Suprapubic skin (tissue), 4 donors: ENCODE measurements around the gene ST6GAL1. TPM values are rescaled to one million over a fixed set of nuclear protein-coding genes. Genes with fewer than 3 reads are reported as not detected.
A peak's percentile ranks its signal among the peaks of the same experiment; 100 is the strongest.

Source experiments
- DNase-seq, 2 donors: peaks; one replicate each; pipeline ENCODE4 v3.0.0-alpha.2; 2019; ENCODE audit warnings: low spot score in 2 of 2
- H3K27ac ChIP-seq: fragments of 200-600 bp; sonication (generic); one replicate; pipeline ENCODE4 v1.5.1; 2019
- H3K27me3 ChIP-seq: fragments of 200-600 bp; sonication (generic); one replicate; pipeline ENCODE4 v1.5.1; 2019
- H3K36me3 ChIP-seq: fragments of 200-600 bp; sonication (generic); one replicate; pipeline ENCODE4 v1.5.1; 2019
- H3K4me1 ChIP-seq: fragments of 200-600 bp; sonication (generic); one replicate; pipeline ENCODE4 v1.5.1; 2019
- H3K4me3 ChIP-seq: fragments of 200-600 bp; sonication (generic); one replicate; pipeline ENCODE4 v1.5.1; 2019; ENCODE audit warnings: mild to moderate bottlenecking
- H3K9me3 ChIP-seq: fragments of 200-600 bp; sonication (generic); one replicate; pipeline ENCODE4 v1.5.1; 2019
- EP300 ChIP-seq: sonication (generic); formaldehyde crosslinking; IDR thresholded peaks from one replicate; pipeline ENCODE4 v1.6.1; 2017; ENCODE audit warnings: antibody characterized with exemption
- POLR2A ChIP-seq, 2 donors: fragments of 450-650 bp; IDR thresholded peaks; one replicate each; pipeline ENCODE4 v1.6.1; 2017; ENCODE audit warnings: antibody characterized with exemption in 2 of 2, mild to moderate bottlenecking in 2 of 2, moderate library complexity in 2 of 2
- POLR2AphosphoS5 ChIP-seq, 3 donors: sonication (generic); formaldehyde crosslinking; IDR thresholded peaks; one replicate each; pipeline ENCODE4 v1.6.1; 2017; ENCODE audit warnings: antibody characterized with exemption in 3 of 3
- WGBS: methylation state at CpG from one replicate; pipeline ENCODE4 v1.1.5; 2018; 5-methylcytosine and 5-hydroxymethylcytosine counted together
- total RNA-seq, 4 donors: library from RNA; depleted of rRNA; stranded (reverse); fragments of >200 nt; gene quantifications; one replicate each; pipeline ENCODE4 v1.1.0, GENCODE V29; 2016
- TF ChIP-seq, protein P1 (sequence below), 2 donors: fragments of 200-600 bp in 1 of 2; fragments of 450-650 bp in 1 of 2; sonication (generic) in 1 of 2; IDR thresholded peaks; one replicate each; pipeline ENCODE4 v1.5.1; 2016 to 2019; ENCODE audit warnings: antibody characterized with exemption in 2 of 2, mild to moderate bottlenecking in 1 of 2, moderate library complexity in 1 of 2

Gene ST6GAL1
- total RNA-seq, 4 donors from 2014 or later, result 23.9 to 42.2 (median 31.9) TPM

DNA sequence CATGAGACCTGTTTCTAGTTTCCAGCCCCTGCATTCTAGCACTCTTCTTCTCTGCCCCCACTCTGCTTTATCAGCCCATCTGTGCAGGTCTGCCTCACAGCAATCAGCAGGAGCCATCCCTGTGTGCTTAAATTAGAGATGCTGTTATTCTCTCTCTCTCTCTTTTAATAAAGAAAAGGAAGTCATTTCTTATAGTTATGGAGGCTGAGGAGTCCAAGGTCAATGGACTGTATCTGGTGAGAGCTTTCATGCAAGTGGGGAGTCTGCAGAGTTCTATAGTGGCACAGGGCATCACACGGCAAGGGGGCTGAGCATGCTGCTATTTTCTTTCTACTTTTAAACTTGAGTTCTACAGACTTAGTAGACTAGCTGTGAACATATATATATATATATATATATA lies 4.5 kb upstream of the ST6GAL1 start:
- 100% methylated on average over 1 of the region's 1 CpG for WGBS
- Histone ChIP-seq H3K27ac (no peak overlapping the region), H3K4me3 (no peak overlapping the region), H3K4me1 (peaks cover 22% of the 10 kb centered on the region), H3K9me3 (no peaks in the 10 kb centered on the region), H3K36me3 (no peaks in the 10 kb centered on the region), H3K27me3 (no peaks in the 10 kb centered on the region)
- TF ChIP-seq POLR2A (IDR thresholded peaks at IDR 0.05), result no peak
- TF ChIP-seq, protein P1, sequence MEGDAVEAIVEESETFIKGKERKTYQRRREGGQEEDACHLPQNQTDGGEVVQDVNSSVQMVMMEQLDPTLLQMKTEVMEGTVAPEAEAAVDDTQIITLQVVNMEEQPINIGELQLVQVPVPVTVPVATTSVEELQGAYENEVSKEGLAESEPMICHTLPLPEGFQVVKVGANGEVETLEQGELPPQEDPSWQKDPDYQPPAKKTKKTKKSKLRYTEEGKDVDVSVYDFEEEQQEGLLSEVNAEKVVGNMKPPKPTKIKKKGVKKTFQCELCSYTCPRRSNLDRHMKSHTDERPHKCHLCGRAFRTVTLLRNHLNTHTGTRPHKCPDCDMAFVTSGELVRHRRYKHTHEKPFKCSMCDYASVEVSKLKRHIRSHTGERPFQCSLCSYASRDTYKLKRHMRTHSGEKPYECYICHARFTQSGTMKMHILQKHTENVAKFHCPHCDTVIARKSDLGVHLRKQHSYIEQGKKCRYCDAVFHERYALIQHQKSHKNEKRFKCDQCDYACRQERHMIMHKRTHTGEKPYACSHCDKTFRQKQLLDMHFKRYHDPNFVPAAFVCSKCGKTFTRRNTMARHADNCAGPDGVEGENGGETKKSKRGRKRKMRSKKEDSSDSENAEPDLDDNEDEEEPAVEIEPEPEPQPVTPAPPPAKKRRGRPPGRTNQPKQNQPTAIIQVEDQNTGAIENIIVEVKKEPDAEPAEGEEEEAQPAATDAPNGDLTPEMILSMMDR (IDR thresholded peaks at IDR 0.05), result no peak
- TF ChIP-seq EP300, result no peak
- TF ChIP-seq POLR2AphosphoS5 (IDR thresholded peaks at IDR 0.05), result no peak
- DNase-seq, result no peak

- no peak for DNase-seq
- no peaks in the 10 kb centered on the region for H3K9me3 ChIP-seq
- H3K4me3 ChIP-seq, result peak overlapping the region; percentile 88
- TF ChIP-seq POLR2AphosphoS5 (IDR thresholded peaks at IDR 0.05), result no peak
- TF ChIP-seq POLR2A (IDR thresholded peaks at IDR 0.05), result no peak
- TF ChIP-seq, protein P1 (IDR thresholded peaks at IDR 0.05), result no peak
- no peak for TF ChIP-seq EP300
- no peaks in the 10 kb centered on the region for H3K27me3 ChIP-seq
- peaks cover 42% of the 10 kb centered on the region for H3K4me1 ChIP-seq
- no peaks in the 10 kb centered on the region for H3K36me3 ChIP-seq
- H3K27ac ChIP-seq, result peak overlapping the region; percentile 85
- 72% methylated on average over 5 of the region's 5 CpGs for WGBS
These were observed 1.1 kb upstream of the ST6GAL1 start for GRCh38 chr3:186929186-186929585.

DNA sequence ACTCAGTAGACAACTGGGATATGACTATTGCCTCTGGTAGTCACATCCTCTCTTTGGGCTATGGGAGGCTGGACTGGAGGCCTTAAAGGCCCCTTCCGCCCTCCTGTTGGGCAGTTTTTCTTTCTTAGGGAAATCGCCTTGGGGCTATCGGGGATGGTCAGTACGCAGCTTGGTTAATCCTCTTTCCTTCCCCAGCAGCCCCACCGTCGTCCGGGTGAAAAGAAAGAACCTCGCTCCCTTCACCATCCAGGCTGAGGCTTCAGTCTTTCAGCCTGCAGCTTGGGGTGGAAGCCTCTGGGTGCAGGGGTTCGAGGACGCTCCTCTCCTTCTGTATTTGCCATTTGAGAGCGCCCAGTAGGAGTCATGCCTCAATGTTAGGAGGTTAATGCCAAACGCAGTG lies 641 bp upstream of the ST6GAL1 start:
- H3K27me3 ChIP-seq, result no peaks in the 10 kb centered on the region
- peak overlapping the region; percentile 85 for H3K27ac ChIP-seq
- TF ChIP-seq POLR2A (IDR thresholded peaks at IDR 0.05), result no peak
- TF ChIP-seq, protein P1 (IDR thresholded peaks at IDR 0.05), result no peak
- no peak for TF ChIP-seq POLR2AphosphoS5 (IDR thresholded peaks at IDR 0.05)
- TF ChIP-seq EP300, result no peak

DNA sequence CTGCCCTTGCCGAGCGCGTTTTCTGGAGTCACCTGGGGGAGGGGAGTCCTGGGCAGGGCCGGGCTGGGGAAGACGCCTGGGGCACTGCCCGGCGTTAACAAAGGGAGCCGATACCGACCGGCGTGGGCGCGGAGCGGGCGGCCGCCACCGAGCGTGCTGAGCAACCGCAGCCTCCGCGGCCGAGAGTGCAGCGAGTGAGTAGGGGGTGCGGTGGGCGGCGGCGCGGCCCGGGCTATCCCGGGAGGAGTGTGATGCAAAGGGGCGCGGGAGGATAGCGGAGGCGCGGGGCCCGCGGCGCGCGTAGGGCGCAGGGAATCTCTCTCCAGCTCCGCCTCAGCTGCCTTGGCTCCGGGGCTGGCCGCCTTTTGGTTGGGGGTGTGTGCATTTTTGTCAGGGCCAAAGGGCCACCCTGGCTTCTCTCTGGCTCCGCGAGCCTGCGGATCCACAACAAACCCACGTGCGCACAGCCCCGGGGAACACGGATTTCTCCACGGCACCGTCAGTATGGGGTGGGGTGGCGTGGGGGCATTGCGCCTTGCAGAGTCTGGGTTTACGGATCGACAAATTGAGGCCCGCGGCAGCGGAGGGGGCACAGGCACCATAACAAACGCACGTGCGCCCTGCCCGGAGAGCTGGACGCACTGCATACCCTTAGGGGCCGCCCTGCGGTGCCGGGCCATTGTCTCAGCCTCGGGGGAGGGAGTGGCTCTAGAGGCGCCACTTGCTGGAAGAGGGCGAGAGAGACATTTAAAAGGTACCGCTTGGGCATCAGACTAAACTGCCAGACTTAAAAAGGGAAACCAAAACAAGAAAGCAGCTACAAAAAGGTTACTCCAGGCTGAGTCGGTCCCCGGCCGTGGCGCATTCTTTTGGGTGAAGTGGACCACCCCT lies 560 bp downstream of the ST6GAL1 start:
- Histone ChIP-seq H3K27ac (peak overlapping the region; percentile 85), H3K4me3 (peak overlapping the region; percentile 88), H3K36me3 (no peaks in the 10 kb centered on the region), H3K9me3 (no peaks in the 10 kb centered on the region), H3K27me3 (no peaks in the 10 kb centered on the region), H3K4me1 (peaks cover 42% of the 10 kb centered on the region)
- TF ChIP-seq POLR2A (IDR thresholded peaks at IDR 0.05) (peak in 1 of 2 donors; percentile 20), POLR2AphosphoS5 (IDR thresholded peaks at IDR 0.05) (no peak)
- under 1% methylated on average over 54 of the region's 76 CpGs for WGBS
- peak in 1 of 2 donors; percentile 67 for DNase-seq

More for the DNA sequence above, 641 bp upstream of the ST6GAL1 start:
- Histone ChIP-seq H3K36me3 (no peaks in the 10 kb centered on the region), H3K4me1 (peaks cover 42% of the 10 kb centered on the region), H3K4me3 (peak overlapping the region; percentile 88), H3K9me3 (no peaks in the 10 kb centered on the region)
- no peak for DNase-seq
- whole genome bisulfite sequencing, result 77% methylated on average over 12 of the region's 12 CpGs

GRCh38 chr3:186931532-186932280 lies 1.4 kb downstream of the ST6GAL1 start:
- WGBS, result under 1% methylated on average over 27 of the region's 32 CpGs
- DNase-seq, result peak in 1 of 2 donors; percentile 67
- TF ChIP-seq POLR2A (IDR thresholded peaks at IDR 0.05), result no peak
- TF ChIP-seq POLR2AphosphoS5 (IDR thresholded peaks at IDR 0.05), result no peak
- no peak for TF ChIP-seq EP300
- TF ChIP-seq, protein P1 (IDR thresholded peaks at IDR 0.05), result no peak
- H3K27ac ChIP-seq, result peak overlapping the region; percentile 85
- peaks cover 42% of the 10 kb centered on the region for H3K4me1 ChIP-seq
- no peaks in the 10 kb centered on the region for H3K36me3 ChIP-seq
- H3K27me3 ChIP-seq, result no peaks in the 10 kb centered on the region
- H3K4me3 ChIP-seq, result peak overlapping the region; percentile 88
- H3K9me3 ChIP-seq, result no peaks in the 10 kb centered on the region
